K562 (cell line): ENCODE data around the gene USB1. TPM values are rescaled to one million over a fixed set of nuclear protein-coding genes. Genes with fewer than 3 reads are reported as not detected.
A peak's percentile ranks its signal among the peaks of the same experiment; 100 is the strongest.

Experiments used
- ATAC-seq: fragments of 200-7000 bp; cut with Tn5 transposase; 3 replicates; pipeline ENCODE4 v1.9.1; 2020; ENCODE audit warnings: moderate library complexity
- BruUV-seq: library from RNA; stranded (reverse); fragments of 400-500 nt; replicated peaks from 2 replicates; lab custom pipeline; 2021; lab: Mats Ljungman, UMichigan
- CTCF ChIA-PET: fragments of 300-600 bp; formaldehyde crosslinking; extraction: SDS; loops from one replicate; lab custom pipeline; 2021; ENCODE audit warnings: low intra/inter-chr PET ratio; lab: Yijun Ruan, JAX
- POLR2A ChIA-PET: fragments of 300-600, 350-650 bp; sonication (Branson Sonifier 250); formaldehyde crosslinking; extraction: SDS; loops from one replicate; lab custom pipeline; 2021; ENCODE audit warnings: antibody characterized with exemption, inconsistent platforms; lab: Yijun Ruan, JAX
- DNase-seq, 4 experiments: peaks; one replicate each; pipeline versions ENCODE4 v3.0.0 to v3.0.0-alpha.2; 2011 to 2018; ENCODE audit warnings: low spot score in 3 of 4, mixed read lengths in 3 of 4; ENCODE audit errors: extremely low read depth in 1 of 4
- FAIRE-seq: peaks from 2 replicates; lab custom pipeline; 2011; peaks lifted over from hg19 to GRCh38; lab: Jason Lieb, UNC
- H2AFZ ChIP-seq: 2 replicates; pipeline ENCODE4 v1.6.0; 2011; ENCODE audit warnings: low read depth, low read length, control low read depth, inconsistent platforms
- H3K27ac ChIP-seq: fragments of 200-600 bp; 3 replicates; pipeline ENCODE4 v1.8.0; 2011; ENCODE audit warnings: low read depth, mild to moderate bottlenecking, control low read depth, inconsistent platforms, low read length, moderate library complexity, mixed read lengths; ENCODE audit errors: extremely low read depth
- H3K27me3 ChIP-seq, 2 experiments: fragments of 300-600 bp in 1 of 2; 2 replicates in 1 of 2; 3 replicates in 1 of 2; pipeline versions ENCODE4 v1.6.0 to v1.8.0; 2011; ENCODE audit warnings: inconsistent platforms in 2 of 2, low read length in 2 of 2, mild to moderate bottlenecking in 1 of 2, mixed read lengths in 1 of 2, moderate library complexity in 1 of 2; ENCODE audit not compliant: control insufficient read depth in 2 of 2, insufficient read depth in 2 of 2
- H3K36me3 ChIP-seq: fragments of 300-600 bp; 3 replicates; pipeline ENCODE4 v1.8.0; 2011; ENCODE audit warnings: mild to moderate bottlenecking, low read length, inconsistent platforms; ENCODE audit not compliant: control insufficient read depth, insufficient read depth
- H3K4me1 ChIP-seq, 2 experiments: fragments of 200-600 bp in 1 of 2; replicated peaks in 1 of 2; 2 replicates in 1 of 2; 3 replicates in 1 of 2; pipeline versions ENCODE4 v1.5.1 to v1.8.0; 2011; ENCODE audit warnings: inconsistent platforms in 2 of 2, low read length in 2 of 2, mild to moderate bottlenecking in 1 of 2, mixed read lengths in 1 of 2, moderate library complexity in 1 of 2; ENCODE audit not compliant: control insufficient read depth in 2 of 2, insufficient read depth in 2 of 2
- H3K4me2 ChIP-seq: 2 replicates; pipeline ENCODE4 v1.6.1; 2011; ENCODE audit warnings: low read length, control low read depth, inconsistent platforms, mixed read lengths; ENCODE audit not compliant: insufficient read depth
- H3K4me3 ChIP-seq: fragments of 200-600 bp; sonication (generic), shearing (Covaris generic); 2 replicates; pipeline ENCODE4 v1.5.1; 2016; ENCODE audit warnings: control low read depth, inconsistent platforms
- H3K79me2 ChIP-seq: fragments of 200-600 bp; 3 replicates; pipeline ENCODE4 v1.8.0; 2011; ENCODE audit warnings: low read length, inconsistent platforms; ENCODE audit not compliant: control insufficient read depth, insufficient read depth
- H3K9ac ChIP-seq, 2 experiments: 2 replicates each; pipeline versions ENCODE4 v1.6.0 to v1.6.1; 2011; ENCODE audit warnings: low read depth in 2 of 2, low read length in 2 of 2, control low read depth in 1 of 2, inconsistent platforms in 1 of 2, mild to moderate bottlenecking in 1 of 2, mixed read lengths in 1 of 2; ENCODE audit not compliant: insufficient read depth in 1 of 2
- H3K9me1 ChIP-seq: one replicate; pipeline ENCODE4 v1.6.0; 2011; ENCODE audit warnings: inconsistent platforms, mild to moderate bottlenecking, low read length, moderate library complexity; ENCODE audit not compliant: control insufficient read depth, insufficient read depth
- H3K9me3 ChIP-seq: replicated peaks from 2 replicates; pipeline ENCODE4 v1.5.1; 2011; ENCODE audit warnings: low read depth, low read length, inconsistent platforms; ENCODE audit not compliant: control insufficient read depth, insufficient read depth
- H4K20me1 ChIP-seq: replicated peaks from 2 replicates; pipeline ENCODE4 v1.6.1; 2011; ENCODE audit warnings: low read length, inconsistent platforms, mixed read lengths; ENCODE audit not compliant: control insufficient read depth, insufficient read depth
- EZH2 ChIP-seq: IDR thresholded peaks from 2 replicates; pipeline ENCODE4 v1.6.1; 2012; ENCODE audit warnings: low read depth, mild to moderate bottlenecking, inconsistent platforms, low read length, borderline replicate concordance
- NFIC ChIP-seq: fragments of 450-650 bp; IDR thresholded peaks from 2 replicates; pipeline ENCODE4 v1.6.1; 2017; ENCODE audit warnings: mild to moderate bottlenecking, inconsistent platforms
- ZNF217 ChIP-seq: sonication (generic); formaldehyde crosslinking; IDR thresholded peaks from 2 replicates; pipeline ENCODE4 v1.8.0; 2022; ENCODE audit warnings: mild to moderate bottlenecking, missing genetic modification reagents
- WGBS: fragments of 100-300 bp; shearing (Covaris generic); methylation state at CpG from one replicate; pipeline ENCODE4 v1.1.6; 2016; ENCODE audit warnings: low coverage, mixed read lengths; ENCODE audit not compliant: insufficient coverage; ENCODE audit errors: missing lambda C conversion rate; 5-methylcytosine and 5-hydroxymethylcytosine counted together
- in situ Hi-C: fragments of 300-500 bp; cut with MboI; formaldehyde crosslinking; loops from 4 replicates; pipeline ENCODE4 v1.15.0; 2018; ENCODE audit warnings: inconsistent platforms, mixed read lengths
- intact Hi-C: fragments of 100-400 bp; cut with micrococcal nuclease; formaldehyde crosslinking; loops from 2 replicates; pipeline ENCODE4 v1.14.2; 2022
- polyA plus RNA-seq, 8 experiments: library from polyadenylated mRNA; depleted of rRNA in 4 of 8; stranded (reverse) in 5 of 8; unstranded in 3 of 8; fragments of >200 nt; fragmentation: Nextera tagmentation in 2 of 8; fragmentation: Illumina TruSeq in 1 of 8; extraction: Ambion mirVana in 2 of 8; extraction: Trizol in 1 of 8; gene quantifications; 2 replicates each; pipeline versions ENCODE4 v1.2.1 to v1.2.3, GENCODE V29; 2011 to 2014; ENCODE audit warnings: inconsistent platforms in 1 of 8, missing spikeins in 1 of 8
- total RNA-seq, 7 experiments: library from RNA; depleted of rRNA in 6 of 7; stranded (reverse); fragments of >200 nt in 6 of 7; fragmentation: Illumina TruSeq in 2 of 7; extraction: Trizol in 2 of 7; gene quantifications; 2 replicates each; pipeline versions ENCODE4 v1.2.1 to v1.2.3, GENCODE V29; 2011 to 2021; ENCODE audit warnings: low replicate concordance in 1 of 7

Gene USB1
- total and polyA plus RNA-seq, 9 of the 15 experiments (the other 6 are each of a cell fraction or from before 2014, with no cell fraction given) = 11.6 to 73.6 (median 19.4) TPM

- H3K4me1 ChIP-seq = peaks cover 0 to 23% of the 10 kb centered on the region in 2 experiments; a peak in 3 of 5 replicates
- in situ Hi-C loops = no loop called here
- no peaks in the 10 kb centered on the region for H3K36me3 ChIP-seq
- H3K4me3 ChIP-seq = no peak overlapping the region
- H3K27ac ChIP-seq = no peak overlapping the region
- CTCF ChIA-PET = no interaction called here
- H3K4me2 ChIP-seq = no peak overlapping the region
- no peaks in the 10 kb centered on the region for H4K20me1 ChIP-seq
- no peaks in the 10 kb centered on the region for H3K79me2 ChIP-seq
- no peak for TF ChIP-seq EZH2
- no peak for TF ChIP-seq ZNF217 (CRISPR knock-in tag)
- peak; percentile 56 for TF ChIP-seq NFIC
- ATAC-seq = no peak
- H3K9me1 ChIP-seq = no peaks in the 10 kb centered on the region
- intact Hi-C loops = no loop called here
- no peak overlapping the region for H3K9ac ChIP-seq
- BruUV-seq = no TSS peak
- WGBS = 56% methylated on average over 8 of the region's 8 CpGs
- POLR2A ChIA-PET = interaction anchor here (0.7 to 2.8 kb wide), 4 partner anchors 10 to 23 kb away, joined by 3 to 18 read pairs (median 3); a partner anchor contains a TSS
- DNase-seq = no peak
- no peaks in the 10 kb centered on the region for H3K9me3 ChIP-seq
- H2AFZ ChIP-seq = no peak overlapping the region; the same call in 1 of the 2 replicates
- no peaks in the 10 kb centered on the region; a peak in 1 of 5 replicates for H3K27me3 ChIP-seq
- FAIRE-seq = no peak
Measured at GRCh38 chr16:57956924-57957672, 44.1 kb upstream of the USB1 start.
